HEK293T (cell line): Measurements from ENCODE around the gene GOLGA8A.

Experiments used
- CTCF ChIA-PET: fragments of 350-600 bp; formaldehyde crosslinking; extraction: SDS; loops from one replicate; lab custom pipeline; 2021; ENCODE audit warnings: antibody characterized with exemption, inconsistent platforms; lab: Yijun Ruan, JAX
- POLR2A ChIA-PET: fragments of 350-600 bp; formaldehyde crosslinking; extraction: SDS; loops from one replicate; lab custom pipeline; 2020; ENCODE audit warnings: antibody characterized with exemption, inconsistent platforms; lab: Yijun Ruan, JAX
- DNase-seq: peaks from one replicate; pipeline ENCODE4 v3.0.0; 2012; ENCODE audit warnings: mixed read lengths; ENCODE audit errors: extremely low spot score
- ARNT ChIP-seq: fragments of 450-650 bp; IDR thresholded peaks from 2 replicates; pipeline ENCODE4 v1.6.1; 2017; ENCODE audit warnings: mild to moderate bottlenecking
- BHLHE40 ChIP-seq: fragments of 450-650 bp; IDR thresholded peaks from 2 replicates; pipeline ENCODE4 v1.6.1; 2016; ENCODE audit warnings: mild to moderate bottlenecking, moderate library complexity, borderline replicate concordance
- CTBP1 ChIP-seq: fragments of 450-650 bp; IDR thresholded peaks from 2 replicates; pipeline ENCODE4 v1.6.1; 2016; ENCODE audit warnings: borderline replicate concordance
- ELF4 ChIP-seq: fragments of 450-650 bp; IDR thresholded peaks from 2 replicates; pipeline ENCODE4 v1.6.1; 2017; ENCODE audit warnings: antibody characterized with exemption
- FOXA1 ChIP-seq: fragments of 450-650 bp; IDR thresholded peaks from 2 replicates; pipeline ENCODE4 v1.6.1; 2016; ENCODE audit warnings: mild to moderate bottlenecking
- FOXK2 ChIP-seq: fragments of 450-650 bp; IDR thresholded peaks from 2 replicates; pipeline ENCODE4 v1.6.1; 2016; ENCODE audit warnings: mild to moderate bottlenecking
- FOXM1 ChIP-seq: fragments of 450-650 bp; IDR thresholded peaks from 2 replicates; pipeline ENCODE4 v1.6.1; 2017; ENCODE audit warnings: mild to moderate bottlenecking, borderline replicate concordance
- HDGF ChIP-seq: fragments of 450-650 bp; IDR thresholded peaks from 2 replicates; pipeline ENCODE4 v1.6.1; 2017; ENCODE audit warnings: antibody characterized with exemption, borderline replicate concordance
- L3MBTL2 ChIP-seq: fragments of 450-650 bp; conservative IDR thresholded peaks from 2 replicates; pipeline ENCODE4 v1.6.1; 2016; ENCODE audit warnings: mild to moderate bottlenecking
- LEF1 ChIP-seq: fragments of 450-650 bp; IDR thresholded peaks from 2 replicates; pipeline ENCODE4 v1.6.1; 2017; ENCODE audit warnings: mild to moderate bottlenecking, borderline replicate concordance
- NFRKB ChIP-seq: fragments of 450-650 bp; IDR thresholded peaks from 2 replicates; pipeline ENCODE4 v1.6.1; 2016; ENCODE audit warnings: mild to moderate bottlenecking, moderate library complexity
- PKNOX1 ChIP-seq: fragments of 450-650 bp; IDR thresholded peaks from 2 replicates; pipeline ENCODE4 v1.6.1; 2016
- SP1 ChIP-seq: fragments of 450-650 bp; IDR thresholded peaks from 2 replicates; pipeline ENCODE4 v1.6.1; 2017
- SUZ12 ChIP-seq: fragments of 450-650 bp; IDR thresholded peaks from 2 replicates; pipeline ENCODE4 v1.6.1; 2016; ENCODE audit warnings: mild to moderate bottlenecking
- TARDBP ChIP-seq: fragments of 450-650 bp; IDR thresholded peaks from 2 replicates; pipeline ENCODE4 v1.6.1; 2016
- ZNF384 ChIP-seq: fragments of 450-650 bp; IDR thresholded peaks from 2 replicates; pipeline ENCODE4 v1.6.1; 2016

The GOLGA8A gene

GRCh38 chr15:34470091-34470490, 32.5 kb upstream of the GOLGA8A start:
- no peak for TF ChIP-seq LEF1
- no peak for TF ChIP-seq ELF4
- TF ChIP-seq FOXM1 = no peak
- no peak for TF ChIP-seq FOXA1
- TF ChIP-seq ARNT = no peak
- TF ChIP-seq TARDBP = no peak
- no peak for TF ChIP-seq PKNOX1
- TF ChIP-seq L3MBTL2 = no peak
- no peak for TF ChIP-seq HDGF
- no peak for TF ChIP-seq CTBP1
- TF ChIP-seq ZNF384 = no peak
- no peak for TF ChIP-seq BHLHE40
- TF ChIP-seq SUZ12 = no peak
- TF ChIP-seq FOXK2 = no peak
- TF ChIP-seq SP1 = no peak
- no peak for TF ChIP-seq NFRKB
- ChIA-PET CTCF (no interaction called here), POLR2A (no interaction called here)
- DNase-seq = no peak

GRCh38 chr15:34461730-34462129, 24.1 kb upstream of the GOLGA8A start:
- TF ChIP-seq ARNT = no peak
- TF ChIP-seq FOXM1 = no peak
- no peak for TF ChIP-seq ELF4
- TF ChIP-seq PKNOX1 = no peak
- no peak for TF ChIP-seq CTBP1
- no peak for TF ChIP-seq NFRKB
- TF ChIP-seq SP1 = no peak
- no peak for TF ChIP-seq FOXA1
- TF ChIP-seq ZNF384 = no peak
- ChIA-PET POLR2A (no interaction called here), CTCF (no interaction called here)
- no peak for DNase-seq

- no peak for DNase-seq
- ChIA-PET CTCF (no interaction called here), POLR2A (no interaction called here)
- TF ChIP-seq ELF4 (no peak), SUZ12 (no peak), NFRKB (no peak), LEF1 (no peak), BHLHE40 (no peak), FOXA1 (no peak), PKNOX1 (no peak), FOXM1 (no peak), L3MBTL2 (no peak), HDGF (no peak), TARDBP (no peak), ZNF384 (no peak), FOXK2 (no peak), CTBP1 (no peak), ARNT (no peak), SP1 (no peak)
Measured at GRCh38 chr15:34460451-34460850, 22.8 kb upstream of the GOLGA8A start.

- TF ChIP-seq L3MBTL2 = no peak
- no peak for TF ChIP-seq SUZ12
- no peak for DNase-seq
- ChIA-PET CTCF (no interaction called here), POLR2A (no interaction called here)
Measured at GRCh38 chr15:34456658-34457057, 19.1 kb upstream of the GOLGA8A start.

GRCh38 chr15:34442891-34443290, 5.3 kb upstream of the GOLGA8A start:
- ChIA-PET POLR2A (no interaction called here), CTCF (no interaction called here)
- TF ChIP-seq PKNOX1 = no peak
- no peak for TF ChIP-seq BHLHE40
- no peak for TF ChIP-seq ARNT
- TF ChIP-seq CTBP1 = no peak
- no peak for TF ChIP-seq TARDBP
- no peak for TF ChIP-seq SP1
- no peak for TF ChIP-seq FOXK2
- TF ChIP-seq ZNF384 = no peak
- no peak for DNase-seq

- TF ChIP-seq ARNT (no peak), FOXM1 (no peak), CTBP1 (no peak), FOXA1 (no peak), ZNF384 (no peak), TARDBP (no peak), L3MBTL2 (no peak), PKNOX1 (no peak), BHLHE40 (no peak), NFRKB (no peak), ELF4 (no peak), HDGF (no peak), SP1 (no peak)
- POLR2A ChIA-PET = no interaction called here
- CTCF ChIA-PET = no interaction called here
- DNase-seq = no peak
Measured at GRCh38 chr15:34439878-34440277, 2.3 kb upstream of the GOLGA8A start.
